Amniotic epithelial cell (primary cell): ENCODE data around the gene TACR1.
A peak's percentile ranks its signal among the peaks of the same experiment; 100 is the strongest.

Source experiments
- DNase-seq: peaks from one replicate; pipeline ENCODE4 v3.0.0-alpha.2; 2010; ENCODE audit warnings: low read depth

TACR1 gene

DNA sequence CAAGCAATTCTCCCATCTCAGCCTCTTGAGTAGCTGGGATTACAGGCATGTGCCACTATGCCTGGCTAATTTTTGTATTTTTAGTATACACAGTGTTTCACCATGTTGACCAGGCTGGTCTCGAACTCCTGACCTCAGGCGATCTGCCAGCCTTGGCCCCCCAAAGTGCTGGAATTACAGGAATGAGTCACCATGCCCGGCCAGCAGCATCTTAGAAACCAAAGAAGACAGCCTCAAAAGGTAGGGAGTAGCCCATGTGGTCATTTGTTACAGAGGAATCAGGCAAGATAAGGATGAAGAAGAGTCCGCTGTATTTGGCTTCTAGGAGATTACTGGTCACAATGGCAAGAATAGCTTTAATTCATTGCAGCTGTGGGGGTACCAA lies 53.1 kb downstream of the TACR1 start:
- DNase-seq = peak; percentile 15

DNA sequence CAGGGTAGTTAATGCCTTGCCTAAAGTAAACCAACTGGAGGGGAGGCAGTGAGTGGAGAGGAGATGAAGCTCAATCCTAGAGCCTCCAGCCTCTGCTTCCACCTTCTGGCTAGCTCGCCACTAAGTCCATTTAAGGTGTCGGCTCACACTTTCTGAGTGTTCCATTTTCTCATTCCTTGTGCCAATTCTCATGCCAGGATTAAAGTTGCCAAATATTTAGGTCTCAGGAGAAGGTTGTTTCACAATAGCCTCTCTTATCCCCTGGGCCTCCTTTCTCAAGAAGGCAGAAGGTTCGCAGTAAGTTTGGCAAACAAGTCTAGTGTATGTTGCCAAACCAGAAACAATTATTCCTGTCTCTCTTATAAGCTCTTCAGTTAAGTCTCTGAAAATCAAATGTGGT lies 57.2 kb downstream of the TACR1 start:
- no peak for DNase-seq

DNA sequence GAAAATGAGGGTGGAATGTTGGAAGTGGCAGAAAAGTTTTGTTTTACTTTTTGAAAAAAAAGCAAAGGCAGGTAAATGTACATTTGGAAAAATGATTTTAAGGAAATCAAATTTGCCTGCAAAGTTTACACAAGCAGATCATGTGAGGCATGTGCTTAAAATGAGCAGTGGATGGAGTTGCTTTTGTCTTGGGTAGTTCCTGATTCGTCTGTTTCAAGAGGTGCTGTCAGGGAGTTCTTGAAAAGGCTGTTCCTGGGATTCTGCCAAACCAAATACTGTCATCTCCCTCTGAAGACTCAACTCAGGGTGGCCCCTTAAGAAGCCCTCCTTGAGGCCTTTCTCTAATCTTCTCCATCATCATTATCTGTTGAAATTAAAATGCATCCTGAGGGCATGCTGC lies 59.0 kb downstream of the TACR1 start:
- no peak for DNase-seq

DNA sequence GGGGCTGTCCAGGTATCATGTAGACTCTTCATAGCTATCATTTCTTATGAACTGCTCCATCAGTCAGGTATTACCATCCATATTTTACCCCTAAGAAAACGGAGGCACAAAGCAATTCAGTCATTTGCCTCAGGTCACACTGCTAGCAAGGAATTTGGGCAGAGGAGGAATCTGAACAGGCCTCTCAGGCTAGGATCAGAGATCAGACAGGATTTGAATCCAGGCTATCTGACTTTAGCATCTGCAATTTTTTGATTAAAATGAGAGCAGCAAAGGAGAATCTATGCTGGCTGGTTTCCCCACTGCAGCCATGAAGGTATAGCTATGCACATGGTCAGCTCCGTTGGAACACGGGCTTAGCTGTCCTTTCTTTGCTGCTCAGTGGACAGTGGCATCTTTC lies 60.1 kb downstream of the TACR1 start:
- DNase-seq = no peak

DNA sequence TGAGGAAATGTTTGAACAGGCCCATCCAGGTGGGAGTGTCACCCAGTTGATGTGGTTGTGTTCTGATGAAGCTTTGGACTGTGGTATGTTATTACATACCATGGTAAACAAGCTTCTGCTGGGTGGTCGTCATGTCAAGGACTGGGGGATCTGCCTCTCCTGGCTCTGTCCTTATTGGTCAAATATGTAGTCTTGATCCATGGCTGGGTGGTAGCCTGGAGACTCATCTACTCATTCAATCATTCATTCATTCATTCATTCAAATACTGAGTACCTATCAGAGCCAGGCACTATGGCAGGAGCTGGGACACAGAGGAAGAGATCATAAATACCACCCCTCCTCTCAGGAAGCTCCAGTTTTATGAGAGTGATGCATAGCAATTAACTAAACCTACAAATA lies 60.8 kb downstream of the TACR1 start:
- no peak for DNase-seq

DNA sequence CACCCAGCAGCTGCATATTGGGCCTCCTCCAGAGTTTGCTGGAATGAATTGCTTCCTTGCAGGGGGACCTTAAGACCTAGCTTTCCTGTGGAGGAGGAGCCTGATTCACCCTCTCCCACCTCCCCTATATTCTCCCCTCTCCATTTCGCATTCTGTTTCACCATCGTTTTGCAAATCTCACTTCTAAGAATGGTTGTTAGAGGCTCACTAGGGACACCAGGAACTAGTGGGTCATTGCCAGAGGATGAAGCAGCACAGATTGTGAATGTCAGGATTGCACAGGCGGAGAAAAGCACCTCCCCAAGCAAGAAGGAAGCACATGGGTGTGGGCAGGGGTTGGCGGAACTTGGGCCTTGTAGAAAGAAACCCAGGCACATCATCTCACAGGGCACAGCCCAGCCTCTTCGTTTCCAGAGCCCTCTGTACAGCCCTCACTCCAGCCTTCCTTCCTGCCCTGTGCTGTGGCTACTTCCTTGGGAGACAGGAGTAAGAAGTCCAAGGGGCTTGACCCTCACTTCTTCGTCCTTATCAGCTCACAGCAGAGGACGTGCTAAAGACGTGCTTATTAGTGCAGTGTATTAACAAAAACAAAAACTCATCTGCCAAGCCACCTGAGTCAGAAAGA lies 63.4 kb downstream of the TACR1 start:
- no peak for DNase-seq

DNA sequence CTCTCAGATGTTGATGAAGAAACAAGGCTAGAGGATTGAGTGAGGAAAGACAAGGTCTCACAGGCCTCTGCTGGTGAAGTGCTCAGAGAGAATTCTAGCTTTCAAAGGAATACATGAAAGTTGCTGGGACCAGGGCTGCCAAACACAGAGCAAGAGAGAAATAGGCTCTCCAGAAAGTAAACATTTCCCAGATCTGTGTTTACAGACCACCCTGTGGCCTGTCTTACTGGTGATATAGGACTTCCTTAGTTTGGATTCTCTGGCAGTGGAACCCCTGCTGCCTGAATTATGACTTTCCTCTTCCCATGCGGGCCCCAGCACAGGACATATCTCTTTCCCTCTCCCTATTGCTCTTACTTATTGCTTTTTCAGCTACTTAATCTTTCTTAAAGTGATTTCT lies 64.5 kb downstream of the TACR1 start:
- DNase-seq = no peak

DNA sequence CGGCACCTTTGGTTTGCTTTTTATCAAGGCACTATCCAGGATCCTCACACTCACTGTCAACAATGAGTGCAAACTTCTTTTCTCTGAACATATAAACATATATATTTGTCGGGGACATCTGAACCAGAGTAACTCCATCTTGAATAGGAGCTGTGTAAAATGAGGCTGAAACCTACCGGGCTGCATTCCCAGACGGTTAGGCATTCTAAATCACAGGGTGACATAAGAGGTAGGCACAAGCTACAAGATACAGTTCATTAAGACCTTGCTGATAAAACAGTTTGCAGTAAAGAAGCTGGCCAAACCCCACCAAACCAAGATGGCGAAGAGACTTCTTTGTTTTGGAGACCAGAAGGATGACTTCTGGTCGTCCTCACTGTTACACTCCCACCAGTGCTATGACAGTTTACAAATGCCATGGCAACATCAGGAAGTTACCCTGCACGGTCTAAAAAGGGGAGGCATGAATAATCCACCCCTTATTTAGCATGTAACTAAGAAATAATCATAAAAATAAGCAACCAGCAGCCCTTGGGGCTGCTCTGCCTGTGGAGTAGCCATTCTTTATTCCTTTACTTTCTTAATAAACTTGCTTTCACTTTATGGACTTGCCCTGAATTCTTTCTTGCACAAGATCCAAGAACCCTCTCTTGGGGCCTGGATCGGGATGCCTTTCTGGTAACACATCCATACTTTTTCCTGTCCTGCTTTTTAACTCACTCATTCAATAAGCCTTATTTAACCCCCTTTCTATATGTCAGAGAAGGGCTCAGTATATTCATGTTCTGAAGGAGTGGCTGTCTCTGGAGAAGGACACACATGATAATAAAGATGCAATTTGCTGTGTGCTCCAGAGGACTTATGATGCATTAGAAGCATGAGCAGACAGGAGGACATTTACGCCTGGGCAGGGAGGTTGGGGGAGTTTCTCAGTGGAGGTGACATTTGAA lies 65.4 kb downstream of the TACR1 start:
- no peak for DNase-seq

DNA sequence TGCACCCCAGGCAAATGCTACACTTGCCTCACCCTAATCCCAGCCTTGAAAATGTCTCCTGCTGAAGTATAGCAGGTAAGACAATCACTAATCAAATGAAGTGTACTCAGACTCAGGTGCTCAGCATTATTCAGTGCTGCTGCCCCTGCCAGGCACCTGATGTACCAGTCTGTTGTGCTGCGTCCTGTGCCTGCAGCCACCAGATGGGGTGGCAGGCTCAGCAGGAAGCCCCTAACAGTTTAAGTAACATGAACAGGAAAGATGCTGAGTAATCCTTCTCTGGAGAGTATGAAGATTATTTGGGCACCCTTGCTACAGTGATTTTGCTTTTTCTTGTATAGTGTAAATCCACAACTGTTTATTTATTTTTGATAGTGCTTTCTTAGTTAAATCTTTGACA lies 69.1 kb downstream of the TACR1 start:
- DNase-seq = no peak

DNA sequence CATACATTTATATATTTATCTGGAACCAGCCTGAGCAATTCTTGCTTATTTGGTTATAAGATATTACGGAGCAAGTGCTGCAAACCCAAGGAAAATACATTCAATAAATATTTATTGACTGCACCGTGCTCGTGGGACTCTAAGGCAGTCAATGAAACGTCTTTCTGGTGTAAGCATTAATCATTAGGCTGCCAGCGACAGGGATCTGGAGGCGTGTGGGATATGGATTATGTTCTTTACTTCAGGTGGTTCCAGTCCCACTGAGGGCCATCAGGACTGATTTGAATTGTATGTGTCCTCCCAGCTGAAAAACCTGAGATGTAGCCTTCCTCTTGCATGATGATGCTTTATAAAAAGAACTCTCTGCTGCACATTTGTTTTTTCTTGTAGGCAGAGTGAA lies 75.4 kb downstream of the TACR1 start:
- DNase-seq = no peak

DNA sequence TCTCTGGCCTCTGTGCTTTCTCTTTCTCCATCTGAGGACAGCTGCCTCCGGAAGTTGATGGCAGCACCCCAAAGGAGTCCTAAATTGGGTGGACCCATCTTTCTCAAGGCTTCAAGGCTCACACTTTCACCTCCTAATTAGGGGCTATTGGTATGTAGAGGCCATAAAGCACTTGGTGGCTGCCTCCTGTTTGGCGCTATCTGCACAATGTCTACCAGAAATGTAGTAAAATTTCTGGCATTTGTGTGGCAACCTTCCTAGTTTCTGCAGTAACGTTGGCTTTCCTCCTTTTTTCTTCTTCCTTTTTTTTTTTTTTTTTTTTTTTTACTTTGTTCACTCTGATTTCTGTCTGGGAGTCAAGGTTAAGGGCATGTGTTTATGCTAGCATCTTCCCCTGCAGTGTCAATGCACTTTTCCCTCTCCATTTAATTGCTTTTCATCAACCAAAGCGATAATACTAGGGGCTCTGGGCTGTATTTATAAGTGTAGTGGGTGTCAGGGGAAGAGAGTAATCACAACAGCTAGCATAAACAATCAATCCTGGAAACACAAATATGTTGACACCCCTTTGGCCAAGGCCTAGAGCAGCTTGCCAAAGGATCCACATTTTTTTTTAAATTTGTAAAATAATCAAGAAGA lies 86.0 kb downstream of the TACR1 start:
- DNase-seq = no peak

DNA sequence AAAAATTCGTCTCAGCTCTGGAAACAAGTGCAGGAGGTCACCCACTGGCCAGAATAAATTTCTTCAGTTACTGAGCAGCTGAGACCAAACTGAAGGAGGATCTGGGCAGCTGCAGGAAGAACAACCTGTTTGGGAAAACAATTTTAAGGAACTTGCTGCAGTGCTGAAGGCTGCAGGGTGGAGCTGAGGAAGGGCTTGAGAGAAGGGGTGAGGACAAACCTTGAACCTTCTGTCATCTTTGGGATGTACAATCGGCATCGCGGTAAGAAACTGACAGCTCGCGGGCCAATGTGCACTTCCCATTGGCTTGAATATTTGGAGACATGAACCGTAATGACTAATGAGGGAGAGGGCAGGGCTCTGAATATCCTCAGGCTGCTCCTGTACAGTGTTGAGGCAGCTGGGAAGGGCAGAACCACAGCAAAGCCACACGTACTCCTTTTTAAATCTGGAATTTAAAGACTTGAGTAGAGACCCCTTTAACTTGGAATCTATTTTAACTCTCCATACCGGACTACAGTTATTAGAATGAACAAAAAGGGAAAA lies 90.3 kb downstream of the TACR1 start:
- no peak for DNase-seq

DNA sequence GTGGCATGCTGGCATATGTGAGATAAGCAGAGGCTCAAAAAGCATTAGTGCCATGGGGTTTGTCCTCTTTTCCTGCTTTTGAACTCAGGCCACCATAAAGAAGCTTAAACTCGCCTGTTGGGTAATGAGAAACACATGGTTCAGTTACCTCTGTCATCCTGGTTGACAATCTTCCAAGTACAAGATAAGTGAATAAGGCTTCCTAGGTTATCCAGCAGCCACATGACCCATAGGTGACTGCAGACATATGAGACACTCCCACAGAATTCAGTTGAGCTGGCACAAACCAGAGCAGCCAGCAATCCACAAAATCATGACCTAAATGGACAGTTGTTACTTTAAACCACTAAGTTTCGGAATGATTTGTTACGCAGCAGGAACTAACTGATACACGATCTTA lies 97.3 kb downstream of the TACR1 start:
- no peak for DNase-seq

DNA sequence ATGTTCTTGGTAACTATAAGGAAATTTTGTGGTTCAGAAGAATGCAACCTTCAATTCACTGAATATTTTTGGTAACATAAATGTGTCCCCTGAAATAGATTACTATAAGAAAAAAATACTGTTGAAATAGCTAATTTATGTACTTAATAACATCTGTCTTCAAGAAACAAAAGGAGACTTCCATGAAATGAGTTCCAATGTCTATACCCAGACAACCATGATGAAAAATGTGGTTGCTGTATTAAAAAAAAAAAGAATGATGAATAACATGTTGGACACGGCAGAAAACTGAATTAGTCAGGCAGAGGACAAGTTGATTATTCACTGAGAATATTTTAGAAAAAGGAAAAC lies 98.5 kb downstream of the TACR1 start:
- DNase-seq = no peak

DNA sequence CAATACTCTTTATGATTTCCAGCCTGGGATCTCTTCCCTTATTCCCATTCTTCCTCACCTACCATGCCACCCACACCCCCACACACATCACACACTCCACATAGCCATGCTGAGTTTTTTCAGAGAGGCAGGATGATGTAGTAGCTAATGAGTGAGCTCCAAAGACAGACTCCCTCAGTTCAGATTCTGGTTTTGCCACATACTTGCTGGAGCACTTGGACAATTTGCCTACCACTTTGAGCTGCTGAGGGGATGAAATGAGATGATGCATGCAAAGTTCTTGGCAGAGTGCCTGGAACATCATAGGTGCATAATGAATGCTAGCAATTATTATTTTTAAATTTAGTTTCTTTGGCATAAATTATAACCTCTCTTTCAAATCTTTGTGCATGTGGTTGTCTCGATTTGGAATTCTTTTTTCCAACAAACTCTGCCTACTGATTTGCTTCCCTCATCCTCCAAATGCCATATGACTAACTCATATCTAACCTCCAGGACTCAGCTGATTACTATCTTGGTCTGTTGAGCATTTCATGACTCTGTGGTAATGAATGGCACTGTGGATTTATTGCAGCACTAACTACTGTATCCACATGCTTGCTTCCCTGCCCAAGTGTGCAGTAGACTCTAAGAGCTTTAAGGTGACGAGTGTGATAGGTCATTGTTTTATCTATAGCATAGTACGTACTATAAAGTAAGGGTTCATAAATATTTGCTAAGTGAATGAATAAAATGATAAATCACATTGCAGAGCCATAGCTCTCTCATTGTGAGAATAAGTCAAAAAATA lies 99.1 kb downstream of the TACR1 start:
- DNase-seq = peak; percentile 92

DNA sequence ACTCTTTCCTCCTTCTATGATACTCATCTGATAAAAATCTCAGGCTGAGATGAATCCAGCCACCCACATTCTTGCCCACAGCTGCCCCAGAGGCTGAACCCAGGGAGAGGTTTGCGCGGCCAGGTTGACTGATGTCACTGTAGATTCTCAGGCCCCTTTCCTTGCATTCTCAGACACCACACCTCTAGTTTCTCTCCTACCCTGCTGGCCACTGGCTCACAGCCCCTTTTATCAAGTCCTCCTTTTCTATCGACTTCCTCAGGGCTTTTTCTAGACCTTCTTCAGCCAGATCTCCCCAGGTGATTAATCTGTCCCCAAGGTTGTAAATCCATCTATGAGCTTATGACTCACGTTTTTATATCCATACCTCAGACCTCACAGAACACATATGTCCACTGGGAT lies 99.8 kb downstream of the TACR1 start:
- DNase-seq = no peak

DNA sequence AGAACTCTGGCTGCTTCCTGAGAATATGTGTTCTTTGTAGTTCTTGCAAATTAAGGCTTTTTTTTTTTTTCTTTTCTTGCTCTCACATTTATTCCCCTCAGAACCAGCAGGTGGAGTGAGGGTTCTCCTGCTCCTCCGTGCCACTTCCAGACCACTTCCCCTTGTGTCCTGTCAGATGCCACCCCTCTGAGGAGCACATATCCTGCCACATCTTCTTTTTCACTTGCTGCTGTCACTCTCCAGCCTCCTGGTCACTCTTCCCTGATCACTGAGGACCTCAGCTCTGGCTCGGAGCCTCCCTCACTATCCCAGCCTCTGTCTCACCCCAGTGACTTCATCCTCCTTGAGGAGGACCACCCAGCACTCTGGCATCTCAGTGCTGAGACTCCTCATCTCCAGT lies 100.5 kb downstream of the TACR1 start:
- peak; percentile 31 for DNase-seq

DNA sequence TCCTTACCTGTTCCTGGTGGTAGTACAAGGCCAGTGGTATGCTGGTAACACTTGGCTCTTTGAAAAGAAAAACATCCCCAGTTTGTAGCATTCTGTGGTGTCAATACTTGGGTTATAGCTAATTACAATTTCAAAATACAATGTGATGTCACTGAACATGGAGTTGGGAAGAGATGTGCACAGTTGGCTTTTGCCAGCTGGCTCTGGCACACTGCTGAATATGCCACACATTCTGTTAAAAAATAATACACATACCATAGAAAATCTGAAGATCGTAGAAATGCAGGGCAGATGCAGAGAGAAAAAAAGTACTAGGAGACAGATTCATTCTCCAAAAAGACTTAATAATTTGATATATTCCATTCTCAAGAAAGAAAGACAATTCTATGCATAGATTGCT lies 101.5 kb downstream of the TACR1 start:
- DNase-seq = no peak

DNA sequence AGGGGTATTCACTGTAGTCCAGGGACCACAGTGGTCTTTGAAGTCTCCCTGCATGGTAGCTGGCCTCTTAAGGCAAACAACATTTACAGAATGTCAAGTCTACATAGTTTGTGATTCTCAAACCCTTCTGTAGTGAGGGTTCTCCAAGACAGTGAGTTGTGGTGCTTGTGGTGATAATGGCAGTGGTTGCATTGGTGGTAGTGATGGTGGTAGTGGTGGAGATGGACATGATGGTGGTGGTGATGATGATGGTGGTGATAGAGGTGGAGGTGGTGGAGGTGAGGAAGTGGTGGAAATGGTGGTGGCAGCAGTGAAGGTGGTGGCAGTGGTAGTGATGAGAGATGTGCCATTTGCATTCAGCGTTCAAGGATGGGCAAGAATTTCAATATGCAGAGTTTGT lies 104.9 kb downstream of the TACR1 start:
- DNase-seq = no peak

DNA sequence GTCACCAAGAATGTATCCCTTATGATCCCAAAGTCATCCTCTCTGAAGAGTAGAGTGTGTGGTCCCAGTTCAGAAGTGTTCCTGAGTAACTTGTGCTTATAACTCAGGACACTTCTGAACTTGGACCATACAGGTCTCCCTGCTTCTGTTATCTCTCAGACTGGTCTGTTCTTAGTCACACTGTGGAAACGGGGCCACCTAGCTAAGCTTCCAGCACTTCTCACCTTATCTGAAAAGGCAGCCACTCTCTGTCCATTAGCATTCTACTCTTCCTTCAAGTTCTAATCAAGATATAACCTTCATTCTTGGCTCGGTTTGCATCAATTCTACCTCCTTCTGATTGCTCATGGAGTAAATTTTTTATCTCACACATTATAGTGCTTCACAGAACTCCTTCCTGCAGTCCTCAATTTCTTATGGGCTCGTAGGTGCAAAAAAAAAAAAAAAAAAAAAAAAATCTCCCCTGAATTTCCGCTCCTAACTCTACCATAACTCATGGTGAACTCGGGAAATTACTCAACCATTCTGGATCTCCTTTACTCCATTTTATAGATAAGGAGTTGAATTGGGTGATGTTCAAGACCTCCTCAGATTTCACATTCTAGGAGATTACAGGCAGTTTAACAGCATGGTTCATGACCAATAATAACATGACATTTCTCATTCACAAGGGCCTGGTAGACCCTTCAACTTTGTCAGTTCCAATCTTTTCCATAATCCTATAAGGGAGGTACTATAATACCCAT lies 108.4 kb downstream of the TACR1 start:
- no peak for DNase-seq

DNA sequence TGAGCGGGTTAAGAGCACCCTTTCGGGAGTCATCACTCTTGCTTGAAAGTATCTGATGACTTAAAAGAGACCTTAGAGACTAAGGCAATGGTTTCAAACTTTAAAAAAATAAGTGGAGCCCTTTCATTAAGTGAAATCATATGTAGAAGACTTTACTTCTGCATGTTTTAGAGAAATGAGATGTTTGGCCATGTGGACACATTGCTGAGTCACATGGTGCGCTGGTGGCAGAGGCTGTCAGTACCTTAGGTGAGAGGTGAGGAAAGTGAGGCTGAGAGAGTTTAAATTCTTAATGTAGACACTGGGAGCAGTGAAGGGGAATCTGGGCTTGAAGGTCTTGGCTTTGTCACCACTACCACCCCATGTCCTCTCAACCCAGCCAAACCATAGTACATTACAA lies 109.8 kb downstream of the TACR1 start:
- DNase-seq = no peak

DNA sequence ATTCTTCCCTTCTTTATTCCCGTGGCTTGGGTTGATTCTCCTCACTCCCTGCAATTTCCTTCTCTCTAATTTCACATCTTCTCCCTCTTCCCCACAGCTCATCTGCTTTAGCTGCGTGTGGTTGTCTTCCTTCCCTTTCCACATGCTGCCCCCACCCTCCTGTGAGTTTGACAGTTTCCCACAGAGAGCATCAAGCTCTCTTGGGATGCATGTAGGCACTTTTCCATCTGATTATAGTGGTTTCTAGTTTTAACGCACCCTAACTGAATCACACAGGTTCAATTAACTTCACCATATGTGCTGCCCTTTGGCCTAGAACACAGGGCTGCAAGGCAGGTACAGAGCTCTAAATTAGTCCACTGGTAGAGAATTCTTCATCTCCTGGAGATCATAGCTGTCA lies 110.5 kb downstream of the TACR1 start:
- DNase-seq = no peak
